ENCODE measurements around the gene SUMO2. TPM values are rescaled to one million over a fixed set of nuclear protein-coding genes. Genes with fewer than 3 reads are reported as not detected.
A peak's percentile ranks its signal among the peaks of the same experiment; 100 is the strongest.
"Not testable (repeated sequence)": the region's sequence is repeated elsewhere in the genome, so short reads cannot be mapped to it uniquely, and the experiment has no call there.

The SUMO2 gene
- polyA plus RNA-seq, 1 donor (not counting 4 experiments of a cell fraction or from before 2014, with no cell fraction given), result 393 TPM

DNA sequence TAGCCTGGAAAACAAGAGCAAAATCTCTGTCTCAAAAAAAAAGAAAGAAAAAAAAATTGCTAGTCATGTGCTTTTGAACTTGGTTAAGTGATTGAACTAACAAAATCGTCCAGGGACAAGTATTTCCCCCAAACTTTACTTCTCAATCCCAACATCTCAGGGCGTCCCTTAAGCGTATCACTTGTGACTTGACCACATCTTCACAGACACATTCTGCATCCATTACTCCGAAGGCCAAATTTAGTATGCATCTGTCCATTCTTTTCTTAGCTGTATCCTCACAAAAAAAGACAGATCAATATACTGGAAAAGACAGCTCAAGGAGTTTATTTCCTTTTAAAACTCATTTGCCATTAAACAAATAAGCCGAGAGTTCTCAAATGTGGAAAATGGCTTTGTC is 22.5 kb downstream of the SUMO2 start:
- no peak for DNase-seq (ENCODE audit: low read depth, low spot score)
- no peaks in the 10 kb centered on the region for H3K9me1 ChIP-seq (ENCODE audit: control insufficient read depth, extremely low read depth, insufficient read depth, low read length)
- no peak overlapping the region for H2AFZ ChIP-seq (ENCODE audit: control insufficient read depth, low read length)
- no peaks in the 10 kb centered on the region for H3K9me3 ChIP-seq (ENCODE audit: control insufficient read depth, low read depth, low read length)
- peak overlapping the region; percentile 92 for H3K27ac ChIP-seq (ENCODE audit: control insufficient read depth, insufficient read depth, low read length)
- no peak overlapping the region for H3K4me2 ChIP-seq (ENCODE audit: control insufficient read depth, extremely low read depth, insufficient read depth, low read depth, low read length)
- no peaks in the 10 kb centered on the region for H4K20me1 ChIP-seq (ENCODE audit: control insufficient read depth, extremely low read depth, insufficient read depth, low read length)
- H3K4me1 ChIP-seq (ENCODE audit: control insufficient read depth, extremely low read depth, insufficient read depth, low read length), result peaks cover 30% of the 10 kb centered on the region
- peaks cover 0 to 3% of the 10 kb centered on the region in 2 experiments for H3K36me3 ChIP-seq (ENCODE audit: control insufficient read depth in 2 of 2, extremely low read depth in 1 of 2, insufficient read depth in 2 of 2, low read length in 2 of 2)
- FAIRE-seq, result no peak
- TF ChIP-seq, protein P1, sequence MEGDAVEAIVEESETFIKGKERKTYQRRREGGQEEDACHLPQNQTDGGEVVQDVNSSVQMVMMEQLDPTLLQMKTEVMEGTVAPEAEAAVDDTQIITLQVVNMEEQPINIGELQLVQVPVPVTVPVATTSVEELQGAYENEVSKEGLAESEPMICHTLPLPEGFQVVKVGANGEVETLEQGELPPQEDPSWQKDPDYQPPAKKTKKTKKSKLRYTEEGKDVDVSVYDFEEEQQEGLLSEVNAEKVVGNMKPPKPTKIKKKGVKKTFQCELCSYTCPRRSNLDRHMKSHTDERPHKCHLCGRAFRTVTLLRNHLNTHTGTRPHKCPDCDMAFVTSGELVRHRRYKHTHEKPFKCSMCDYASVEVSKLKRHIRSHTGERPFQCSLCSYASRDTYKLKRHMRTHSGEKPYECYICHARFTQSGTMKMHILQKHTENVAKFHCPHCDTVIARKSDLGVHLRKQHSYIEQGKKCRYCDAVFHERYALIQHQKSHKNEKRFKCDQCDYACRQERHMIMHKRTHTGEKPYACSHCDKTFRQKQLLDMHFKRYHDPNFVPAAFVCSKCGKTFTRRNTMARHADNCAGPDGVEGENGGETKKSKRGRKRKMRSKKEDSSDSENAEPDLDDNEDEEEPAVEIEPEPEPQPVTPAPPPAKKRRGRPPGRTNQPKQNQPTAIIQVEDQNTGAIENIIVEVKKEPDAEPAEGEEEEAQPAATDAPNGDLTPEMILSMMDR (optimal IDR thresholded peaks at IDR 0.05 in 1 of 3, IDR thresholded peaks at IDR 0.05 in 1 of 3, conservative IDR thresholded peaks at IDR 0.05 in 1 of 3; ENCODE audit: extremely low read depth in 1 of 3, insufficient read depth in 2 of 3, low read length in 3 of 3), result no peak
- TF ChIP-seq EZH2 (IDR thresholded peaks at IDR 0.05; ENCODE audit: low read length), result no peak
- H3K4me3 ChIP-seq (ENCODE audit: control insufficient read depth in 2 of 3, extremely low read depth in 1 of 3, insufficient read depth in 2 of 3, low read depth in 1 of 3, low read length in 3 of 3), result no peak overlapping the region
- dilution Hi-C loops (cut with MboI; ENCODE audit: extremely low pct_ligation_motif_present, low sequenced_read_pairs), result no loop called here
- H3K79me2 ChIP-seq (ENCODE audit: control insufficient read depth, insufficient read depth, low read length), result no peaks in the 10 kb centered on the region
- H3K27me3 ChIP-seq (ENCODE audit: control insufficient read depth, extremely low read depth, insufficient read depth, low read length), result no peaks in the 10 kb centered on the region
- H3K9ac ChIP-seq (ENCODE audit: control insufficient read depth, extremely low read depth, insufficient read depth, low read length), result peak overlapping the region; percentile 56

DNA sequence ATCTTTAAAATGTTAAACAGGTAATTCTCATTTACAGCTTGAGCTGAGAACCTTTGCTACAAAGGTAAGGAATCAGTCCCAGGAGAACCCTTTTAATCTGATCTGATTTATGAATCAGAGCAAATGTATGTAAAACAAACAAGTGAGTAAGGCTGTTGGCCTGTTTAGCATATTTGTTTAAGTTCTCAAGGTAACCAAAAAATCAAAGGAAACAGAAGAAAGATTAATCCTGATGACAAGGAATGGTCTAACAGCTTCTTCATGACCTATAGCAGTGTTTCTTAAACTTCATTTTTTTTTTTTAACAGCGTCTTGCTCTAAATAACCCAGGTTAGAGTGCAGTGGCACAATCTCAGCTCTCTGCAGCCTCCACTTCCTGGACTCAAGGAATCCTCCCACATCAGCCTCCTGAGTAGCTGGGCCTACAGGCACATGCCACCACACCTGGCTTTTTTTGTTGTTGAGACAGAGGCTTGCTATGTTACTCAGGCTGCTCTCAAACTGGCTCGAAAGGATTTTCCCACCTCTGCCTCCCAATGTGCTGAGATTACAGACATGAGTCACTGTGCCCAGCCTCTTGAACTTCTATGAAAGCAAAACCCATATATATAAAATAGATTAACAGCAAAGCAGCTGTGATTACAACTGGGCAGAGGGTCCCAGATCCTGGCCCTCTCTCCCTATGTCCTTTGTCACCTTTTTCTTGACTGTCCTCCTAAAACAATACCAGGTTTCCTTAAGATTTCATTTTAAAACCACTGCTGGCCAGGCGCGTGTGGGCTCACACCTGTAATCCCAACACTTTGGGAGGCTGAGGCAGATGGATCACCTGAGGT is 23.3 kb downstream of the SUMO2 start:
- H3K27me3 ChIP-seq (ENCODE audit: control insufficient read depth, extremely low read depth, insufficient read depth, low read length), result no peaks in the 10 kb centered on the region
- dilution Hi-C loops (cut with MboI; ENCODE audit: extremely low pct_ligation_motif_present, low sequenced_read_pairs), result no loop called here
- peak overlapping the region; percentile 56 for H3K9ac ChIP-seq (ENCODE audit: control insufficient read depth, extremely low read depth, insufficient read depth, low read length)
- FAIRE-seq (peak; percentile 55), DNase-seq (ENCODE audit: low read depth, low spot score) (no peak)
- H3K36me3 ChIP-seq (ENCODE audit: control insufficient read depth in 2 of 2, extremely low read depth in 1 of 2, insufficient read depth in 2 of 2, low read length in 2 of 2), result peaks cover 0 to 3% of the 10 kb centered on the region in 2 experiments
- H3K4me2 ChIP-seq (ENCODE audit: control insufficient read depth, extremely low read depth, insufficient read depth, low read depth, low read length), result peak overlapping the region; percentile 22
- no peak overlapping the region for H2AFZ ChIP-seq (ENCODE audit: control insufficient read depth, low read length)
- no peak for TF ChIP-seq EZH2 (IDR thresholded peaks at IDR 0.05; ENCODE audit: low read length)
- TF ChIP-seq, protein P1 (optimal IDR thresholded peaks at IDR 0.05 in 1 of 3, IDR thresholded peaks at IDR 0.05 in 1 of 3, conservative IDR thresholded peaks at IDR 0.05 in 1 of 3; ENCODE audit: extremely low read depth in 1 of 3, insufficient read depth in 2 of 3, low read length in 3 of 3), result no peak
- no peaks in the 10 kb centered on the region for H3K9me3 ChIP-seq (ENCODE audit: control insufficient read depth, low read depth, low read length)
- H3K27ac ChIP-seq (ENCODE audit: control insufficient read depth, insufficient read depth, low read length), result peak overlapping the region; percentile 92
- no peaks in the 10 kb centered on the region for H3K79me2 ChIP-seq (ENCODE audit: control insufficient read depth, insufficient read depth, low read length)
- H3K4me3 ChIP-seq (ENCODE audit: control insufficient read depth in 2 of 3, extremely low read depth in 1 of 3, insufficient read depth in 2 of 3, low read depth in 1 of 3, low read length in 3 of 3), result no peak overlapping the region
- H3K9me1 ChIP-seq (ENCODE audit: control insufficient read depth, extremely low read depth, insufficient read depth, low read length), result peaks cover 4% of the 10 kb centered on the region
- H3K4me1 ChIP-seq (ENCODE audit: control insufficient read depth, extremely low read depth, insufficient read depth, low read length), result peaks cover 37% of the 10 kb centered on the region
- no peaks in the 10 kb centered on the region for H4K20me1 ChIP-seq (ENCODE audit: control insufficient read depth, extremely low read depth, insufficient read depth, low read length)

DNA sequence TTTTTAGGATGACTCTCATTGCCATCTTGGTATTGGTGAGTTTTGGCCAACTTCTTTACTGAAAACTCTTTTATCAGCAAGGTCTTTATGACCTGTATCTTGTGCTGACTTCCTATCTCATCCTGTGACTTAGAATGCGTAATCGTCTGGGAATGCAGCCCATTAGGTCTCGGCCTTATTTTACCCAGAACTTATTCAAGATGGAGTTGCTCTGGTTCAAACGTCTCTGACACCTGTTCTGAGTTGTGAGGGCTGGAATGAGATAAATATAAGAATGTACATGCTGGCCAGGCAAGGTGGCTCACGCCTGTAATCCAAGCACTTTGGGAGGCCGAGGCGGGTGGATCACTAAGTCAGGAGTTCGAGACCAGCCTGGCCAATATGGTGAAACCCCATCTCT is 24.3 kb downstream of the SUMO2 start:
- dilution Hi-C loops (cut with MboI; ENCODE audit: extremely low pct_ligation_motif_present, low sequenced_read_pairs); H3K36me3 ChIP-seq (ENCODE audit: control insufficient read depth in 2 of 2, extremely low read depth in 1 of 2, insufficient read depth in 2 of 2, low read length in 2 of 2); H3K9me1 ChIP-seq (ENCODE audit: control insufficient read depth, extremely low read depth, insufficient read depth, low read length); DNase-seq (ENCODE audit: low read depth, low spot score); H2AFZ ChIP-seq (ENCODE audit: control insufficient read depth, low read length); H3K79me2 ChIP-seq (ENCODE audit: control insufficient read depth, insufficient read depth, low read length); H4K20me1 ChIP-seq (ENCODE audit: control insufficient read depth, extremely low read depth, insufficient read depth, low read length); H3K27me3 ChIP-seq (ENCODE audit: control insufficient read depth, extremely low read depth, insufficient read depth, low read length); H3K9me3 ChIP-seq (ENCODE audit: control insufficient read depth, low read depth, low read length); FAIRE-seq; H3K4me3 ChIP-seq (ENCODE audit: control insufficient read depth in 2 of 3, extremely low read depth in 1 of 3, insufficient read depth in 2 of 3, low read depth in 1 of 3, low read length in 3 of 3): not testable (repeated sequence)
- Histone ChIP-seq H3K9ac (ENCODE audit: control insufficient read depth, extremely low read depth, insufficient read depth, low read length) (peak overlapping the region; percentile 40), H3K27ac (ENCODE audit: control insufficient read depth, insufficient read depth, low read length) (peak overlapping the region; percentile 92), H3K4me2 (ENCODE audit: control insufficient read depth, extremely low read depth, insufficient read depth, low read depth, low read length) (peak overlapping the region; percentile 12), H3K4me1 (ENCODE audit: control insufficient read depth, extremely low read depth, insufficient read depth, low read length) (peaks cover 37% of the 10 kb centered on the region)
